Smooth muscle cell (in vitro differentiated cells): ENCODE data around the gene SMG1. TPM values are rescaled to one million over a fixed set of nuclear protein-coding genes. Genes with fewer than 3 reads are reported as not detected.

Experiments
- DNase-seq: peaks from one replicate; lab custom pipeline; 2025; ENCODE audit not compliant: unreplicated experiment; lab: John Stamatoyannopoulos, UW
- H2AFZ ChIP-seq: fragments of 200-600 bp; sonication (generic); 2 replicates; pipeline ENCODE4 v1.6.0; 2016; ENCODE audit warnings: antibody characterized with exemption, low read depth, mild to moderate bottlenecking
- H3F3A ChIP-seq: fragments of 200-600 bp; sonication (generic); 2 replicates; pipeline ENCODE4 v1.6.0; 2017; ENCODE audit warnings: antibody characterized with exemption, low read depth
- H3K27ac ChIP-seq: fragments of 200-600 bp; sonication (generic); 2 replicates; pipeline ENCODE4 v1.5.1; 2016; ENCODE audit warnings: low read depth, mild to moderate bottlenecking
- H3K27me3 ChIP-seq: fragments of 200-600 bp; sonication (generic); 2 replicates; pipeline ENCODE4 v1.6.1; 2016; ENCODE audit warnings: low read depth, mild to moderate bottlenecking
- H3K36me3 ChIP-seq: fragments of 200-600 bp; sonication (generic); 2 replicates; pipeline ENCODE4 v1.5.1; 2016; ENCODE audit warnings: low read depth
- H3K4me1 ChIP-seq: fragments of 200-600 bp; sonication (generic); 2 replicates; pipeline ENCODE4 v1.5.1; 2016; ENCODE audit warnings: low read depth
- H3K4me2 ChIP-seq: fragments of 200-600 bp; sonication (generic); 2 replicates; pipeline ENCODE4 v1.6.0; 2016; ENCODE audit warnings: mild to moderate bottlenecking
- H3K4me3 ChIP-seq: fragments of 200-600 bp; sonication (generic); 2 replicates; pipeline ENCODE4 v1.5.1; 2016; ENCODE audit warnings: mild to moderate bottlenecking
- H3K79me2 ChIP-seq: fragments of 200-600 bp; sonication (generic); 2 replicates; pipeline ENCODE4 v1.6.0; 2016; ENCODE audit warnings: low read depth, mild to moderate bottlenecking
- H3K9ac ChIP-seq: fragments of 200-600 bp; sonication (generic); 2 replicates; pipeline ENCODE4 v1.6.0; 2016; ENCODE audit warnings: low read depth
- H3K9me3 ChIP-seq: fragments of 200-600 bp; sonication (generic); replicated peaks from 2 replicates; pipeline ENCODE4 v1.5.1; 2016; ENCODE audit warnings: low read depth
- H4K20me1 ChIP-seq: fragments of 200-600 bp; sonication (generic); 2 replicates; pipeline ENCODE4 v1.6.0; 2016; ENCODE audit warnings: low read depth
- WGBS: methylation state at CpG from one replicate; pipeline ENCODE4 v1.1.7; 2016; ENCODE audit warnings: low lambda C conversion rate; 5-methylcytosine and 5-hydroxymethylcytosine counted together
- polyA plus RNA-seq: library from polyadenylated mRNA; unstranded; fragments of >200 nt; fragmentation: Nextera tagmentation; extraction: Ambion mirVana; gene quantifications from 2 replicates; pipeline ENCODE4 v1.2.1, GENCODE V29; 2016
- total RNA-seq: library from RNA; depleted of rRNA; stranded (reverse); fragments of >200 nt; gene quantifications from 2 replicates; pipeline ENCODE4 v1.2.3, GENCODE V29; 2014
- TF ChIP-seq, protein P1 (sequence below): fragments of 200-600 bp; sonication (generic); IDR thresholded peaks from 2 replicates; pipeline ENCODE4 v1.5.1; 2017; ENCODE audit warnings: borderline replicate concordance, mild to moderate bottlenecking, antibody characterized with exemption; ENCODE audit not compliant: insufficient read depth, poor library complexity, severe bottlenecking

SMG1 gene
- total and polyA plus RNA-seq, 2 experiments from 2014 or later: 4.9 to 45.4 TPM

DNA sequence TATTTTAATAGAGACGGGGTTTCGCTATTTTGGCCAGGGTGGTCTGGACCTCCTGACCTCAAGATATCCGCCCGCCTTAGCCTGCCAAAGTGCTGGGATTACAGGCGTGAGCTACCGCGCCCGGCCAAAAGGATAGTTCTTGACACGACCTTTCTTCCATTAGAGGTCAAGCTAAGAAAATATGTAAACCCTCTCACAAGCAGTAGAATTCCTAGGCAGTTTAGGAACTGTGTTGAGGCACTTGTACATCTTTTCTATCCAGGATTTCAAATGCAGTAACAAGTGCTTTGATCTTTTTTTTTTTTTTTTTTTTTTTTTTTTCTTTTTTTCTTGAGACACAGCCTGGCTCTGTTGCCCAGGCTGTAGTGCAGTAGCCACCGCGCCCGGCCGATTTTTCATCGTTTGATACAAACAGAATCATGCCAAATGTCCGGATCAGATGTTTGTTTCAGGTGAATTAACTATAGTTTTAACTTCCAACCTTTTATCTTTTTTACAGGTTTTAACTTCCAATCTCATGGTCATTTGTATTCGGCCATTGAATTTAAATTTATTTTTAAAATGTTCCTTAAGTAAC, 123.4 kb downstream of the SMG1 start:
- 95% methylated on average over 16 of the region's 16 CpGs for WGBS
- Histone ChIP-seq H3K4me1 (peaks cover 29% of the 10 kb centered on the region), H2AFZ (no peak overlapping the region), H3K79me2 (peaks cover 32% of the 10 kb centered on the region), H3K27ac (no peak overlapping the region), H3K4me3 (no peak overlapping the region), H3K36me3 (peaks cover 4% of the 10 kb centered on the region), H3F3A (peaks cover 13% of the 10 kb centered on the region), H3K4me2 (no peak overlapping the region), H4K20me1 (peaks cover 31% of the 10 kb centered on the region), H3K9ac (no peak overlapping the region), H3K27me3 (no peaks in the 10 kb centered on the region), H3K9me3 (no peaks in the 10 kb centered on the region)
- TF ChIP-seq, protein P1, sequence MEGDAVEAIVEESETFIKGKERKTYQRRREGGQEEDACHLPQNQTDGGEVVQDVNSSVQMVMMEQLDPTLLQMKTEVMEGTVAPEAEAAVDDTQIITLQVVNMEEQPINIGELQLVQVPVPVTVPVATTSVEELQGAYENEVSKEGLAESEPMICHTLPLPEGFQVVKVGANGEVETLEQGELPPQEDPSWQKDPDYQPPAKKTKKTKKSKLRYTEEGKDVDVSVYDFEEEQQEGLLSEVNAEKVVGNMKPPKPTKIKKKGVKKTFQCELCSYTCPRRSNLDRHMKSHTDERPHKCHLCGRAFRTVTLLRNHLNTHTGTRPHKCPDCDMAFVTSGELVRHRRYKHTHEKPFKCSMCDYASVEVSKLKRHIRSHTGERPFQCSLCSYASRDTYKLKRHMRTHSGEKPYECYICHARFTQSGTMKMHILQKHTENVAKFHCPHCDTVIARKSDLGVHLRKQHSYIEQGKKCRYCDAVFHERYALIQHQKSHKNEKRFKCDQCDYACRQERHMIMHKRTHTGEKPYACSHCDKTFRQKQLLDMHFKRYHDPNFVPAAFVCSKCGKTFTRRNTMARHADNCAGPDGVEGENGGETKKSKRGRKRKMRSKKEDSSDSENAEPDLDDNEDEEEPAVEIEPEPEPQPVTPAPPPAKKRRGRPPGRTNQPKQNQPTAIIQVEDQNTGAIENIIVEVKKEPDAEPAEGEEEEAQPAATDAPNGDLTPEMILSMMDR: no peak
- DNase-seq: no peak

DNA sequence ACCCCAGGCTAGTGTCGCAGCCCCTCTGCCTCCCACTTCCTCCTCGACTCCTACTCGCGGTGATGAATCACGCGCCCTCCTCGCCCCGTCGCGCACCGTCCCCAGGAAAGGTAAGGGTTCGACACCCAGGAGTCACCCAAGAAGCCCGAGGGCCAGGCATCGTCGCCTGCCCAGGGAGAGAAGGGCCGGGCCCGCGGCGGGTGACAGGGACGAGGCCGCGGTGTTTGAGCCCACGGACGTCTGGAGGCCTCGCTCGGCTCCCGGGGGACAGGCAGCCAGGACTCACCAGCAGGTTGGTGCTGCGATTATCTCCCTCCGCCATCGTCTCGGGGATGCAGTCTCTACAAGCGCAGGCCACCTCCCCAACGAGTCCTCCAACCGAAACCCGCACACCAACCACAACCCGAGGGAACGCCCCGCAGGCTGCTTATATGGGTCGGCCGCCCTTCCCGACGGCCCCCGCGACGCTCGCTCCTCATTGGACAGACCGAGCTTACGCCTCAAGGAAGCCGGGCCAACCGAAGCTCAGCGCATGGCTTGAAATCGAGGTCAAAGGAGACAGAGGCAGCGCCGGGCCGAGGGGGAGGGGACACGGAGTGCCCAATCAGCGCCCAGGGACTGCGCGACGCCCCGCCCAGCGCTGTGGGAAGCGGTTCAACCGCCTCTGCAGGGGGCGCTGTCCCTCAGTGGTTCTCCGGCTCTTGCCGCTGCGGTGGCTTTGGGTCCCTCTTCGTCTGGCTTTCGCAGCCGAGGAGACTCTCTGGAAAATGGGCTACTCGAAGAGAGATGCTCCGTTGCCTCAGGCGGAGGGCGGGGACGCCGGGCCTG, 124.8 kb downstream of the SMG1 start, which contains the start of gene ARL6IP1:
Gene ARL6IP1, minus strand, starts transcription at position 405 of the 828 bp plus-strand sequence. Its CDS starts 83 bp downstream, at position 322.
- no peaks in the 10 kb centered on the region for H3K9me3 ChIP-seq
- no peaks in the 10 kb centered on the region for H3K27me3 ChIP-seq
- peaks cover 33% of the 10 kb centered on the region for H4K20me1 ChIP-seq
- under 1% methylated on average over 76 of the region's 77 CpGs for WGBS
- peak within 1 kb of the TSS; percentile 92 for H3K4me2 ChIP-seq
- peaks cover 47% of the 10 kb centered on the region for H3K79me2 ChIP-seq
- peak within 1 kb of the TSS; percentile 75 for H3K4me3 ChIP-seq
- H3F3A ChIP-seq: peaks cover 13% of the 10 kb centered on the region
- H3K27ac ChIP-seq: peak within 1 kb of the TSS; percentile 91
- peak within 1 kb of the TSS; percentile 49 for H2AFZ ChIP-seq
- peaks cover 5% of the 10 kb centered on the region for H3K36me3 ChIP-seq
- DNase-seq: peak; percentile 93
- H3K9ac ChIP-seq: peak within 1 kb of the TSS; percentile 93
- TF ChIP-seq, protein P1: peak; percentile 84
- peaks cover 29% of the 10 kb centered on the region for H3K4me1 ChIP-seq

DNA sequence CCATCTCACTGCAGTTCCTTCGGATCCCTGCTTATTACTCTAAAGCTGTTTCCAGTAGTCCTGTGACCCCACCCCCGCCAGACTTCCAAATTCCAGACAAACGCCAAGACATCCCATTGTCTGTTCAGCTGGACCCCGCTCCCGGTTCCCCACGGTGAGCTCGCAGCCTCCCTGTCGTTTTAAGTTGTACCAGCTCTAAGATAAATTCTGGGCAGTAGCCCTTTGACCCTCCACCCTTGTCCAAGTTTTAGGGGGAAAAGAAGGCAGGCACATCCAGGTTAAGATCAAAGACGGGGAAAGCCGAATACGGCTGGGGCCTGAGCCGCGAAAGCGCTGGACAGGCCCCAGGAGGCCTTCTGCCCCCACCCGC, 125.4 kb downstream of the SMG1 start:
- H2AFZ ChIP-seq: no peak overlapping the region

More for the DNA sequence above, 125.4 kb downstream of the SMG1 start:
- Histone ChIP-seq H3K4me3 (peak overlapping the region; percentile 75), H3K36me3 (peaks cover 10% of the 10 kb centered on the region), H3K27me3 (no peaks in the 10 kb centered on the region), H4K20me1 (peaks cover 33% of the 10 kb centered on the region), H3F3A (peaks cover 13% of the 10 kb centered on the region), H3K79me2 (peaks cover 48% of the 10 kb centered on the region), H3K9ac (peak overlapping the region; percentile 93), H3K9me3 (no peaks in the 10 kb centered on the region), H3K4me1 (peaks cover 29% of the 10 kb centered on the region), H3K4me2 (peak overlapping the region; percentile 92), H3K27ac (peak overlapping the region; percentile 91)
- DNase-seq: peak; percentile 27
- WGBS: 0% methylated on average over 15 of the region's 15 CpGs
- TF ChIP-seq, protein P1: no peak
